Upper lobe of right lung (tissue), 1 donor: ENCODE results near the gene STARD13. TPM values are rescaled to one million over a fixed set of nuclear protein-coding genes. Genes with fewer than 3 reads are reported as not detected.
"Not testable (repeated sequence)": the region's sequence is repeated elsewhere in the genome, so short reads cannot be mapped to it uniquely, and the experiment has no call there.

Experiments
- ATAC-seq: fragments of 200-7000 bp; cut with Tn5 transposase; one replicate; pipeline ENCODE4 v1.9.1; 2020; ENCODE audit warnings: mild to moderate bottlenecking, moderate library complexity
- DNase-seq: peaks from one replicate; pipeline ENCODE4 v3.0.0-alpha.2; 2020
- H3K27ac ChIP-seq: fragments of 200-600 bp; one replicate; pipeline ENCODE4 v1.8.0; 2022
- H3K27me3 ChIP-seq: fragments of 200-600 bp; one replicate; pipeline ENCODE4 v1.8.0; 2022; ENCODE audit warnings: mild to moderate bottlenecking
- H3K36me3 ChIP-seq: fragments of 200-600 bp; one replicate; pipeline ENCODE4 v1.8.0; 2022
- H3K4me1 ChIP-seq: fragments of 200-600 bp; one replicate; pipeline ENCODE4 v1.8.0; 2022
- H3K4me3 ChIP-seq: fragments of 200-600 bp; one replicate; pipeline ENCODE4 v1.8.0; 2022; ENCODE audit warnings: mild to moderate bottlenecking
- H3K9me3 ChIP-seq: fragments of 200-600 bp; one replicate; pipeline ENCODE4 v1.8.0; 2022
- CTCF ChIP-seq: fragments of 200-600 bp; IDR thresholded peaks from one replicate; pipeline ENCODE4 v1.8.0; 2022; ENCODE audit warnings: antibody characterized with exemption
- intact Hi-C: fragments of 100-400 bp; cut with DNase I; formaldehyde crosslinking; loops from one replicate; pipeline ENCODE4 v1.11.0; 2022
- total RNA-seq: library from RNA; stranded (reverse); fragmentation: NEBNext Ultra II Directional; extraction: Animal tissue kit (Norgen Biotek cat#: 25700); gene quantifications from one replicate; pipeline ENCODE4 v1.2.1, GENCODE V29; 2021
- donor health status: DM: no; HTN: yes; CAD: no; lungs with severe emphysema.

STARD13 gene
- total RNA-seq, 1 donor from 2014 or later: 60.4 TPM

- no peaks in the 10 kb centered on the region for H3K27me3 ChIP-seq
- no peak overlapping the region for H3K4me3 ChIP-seq
- TF ChIP-seq CTCF: no peak
- ATAC-seq (no peak), DNase-seq (no peak)
- H3K9me3 ChIP-seq: no peaks in the 10 kb centered on the region
- H3K36me3 ChIP-seq: peaks cover 20% of the 10 kb centered on the region
- H3K4me1 ChIP-seq: no peaks in the 10 kb centered on the region
- intact Hi-C loops: no loop called here
- H3K27ac ChIP-seq: no peak overlapping the region
Measured at GRCh38 chr13:33165787-33166186, 119.8 kb downstream of the STARD13 start.

GRCh38 chr13:33164331-33164730 lies 121.2 kb downstream of the STARD13 start:
- H3K4me1 ChIP-seq: no peaks in the 10 kb centered on the region
- DNase-seq (no peak), ATAC-seq (no peak)
- no peak for TF ChIP-seq CTCF
- H3K27ac ChIP-seq: no peak overlapping the region
- H3K27me3 ChIP-seq: no peaks in the 10 kb centered on the region
- no peaks in the 10 kb centered on the region for H3K9me3 ChIP-seq
- intact Hi-C loops: no loop called here
- H3K36me3 ChIP-seq: peaks cover 20% of the 10 kb centered on the region
- H3K4me3 ChIP-seq: no peak overlapping the region

- peaks cover 34% of the 10 kb centered on the region for H3K36me3 ChIP-seq
- ATAC-seq: not testable (repeated sequence)
Measured at GRCh38 chr13:33162725-33163124, 122.8 kb downstream of the STARD13 start.

GRCh38 chr13:33158816-33159215 lies 126.7 kb downstream of the STARD13 start:
- TF ChIP-seq CTCF: no peak
- ATAC-seq (no peak), DNase-seq (no peak)
- Histone ChIP-seq H3K36me3 (peaks cover 22% of the 10 kb centered on the region), H3K4me3 (no peak overlapping the region), H3K4me1 (peaks cover 4% of the 10 kb centered on the region), H3K27me3 (no peaks in the 10 kb centered on the region), H3K9me3 (no peaks in the 10 kb centered on the region), H3K27ac (no peak overlapping the region)
- intact Hi-C loops: no loop called here

More at GRCh38 chr13:33162725-33163124, 122.8 kb downstream of the STARD13 start:
- H3K9me3 ChIP-seq, intact Hi-C loops, H3K4me3 ChIP-seq, H3K27me3 ChIP-seq, H3K4me1 ChIP-seq, DNase-seq, H3K27ac ChIP-seq: not testable (repeated sequence)

- Histone ChIP-seq H3K27ac (no peak overlapping the region), H3K27me3 (no peaks in the 10 kb centered on the region), H3K4me1 (peaks cover 4% of the 10 kb centered on the region), H3K4me3 (no peak overlapping the region), H3K36me3 (peaks cover 22% of the 10 kb centered on the region), H3K9me3 (no peaks in the 10 kb centered on the region)
- no peak for DNase-seq
- no peak for ATAC-seq
- TF ChIP-seq CTCF: no peak
- intact Hi-C loops: no loop called here
Measured at GRCh38 chr13:33158271-33158670, 127.3 kb downstream of the STARD13 start.

- Histone ChIP-seq H3K27me3 (no peaks in the 10 kb centered on the region), H3K9me3 (no peaks in the 10 kb centered on the region), H3K27ac (no peak overlapping the region), H3K4me3 (no peak overlapping the region), H3K36me3 (peaks cover 18% of the 10 kb centered on the region), H3K4me1 (peaks cover 4% of the 10 kb centered on the region)
- ATAC-seq (no peak), DNase-seq (no peak)
- no peak for TF ChIP-seq CTCF
- intact Hi-C loops: no loop called here
Measured at GRCh38 chr13:33154911-33155310, 130.6 kb downstream of the STARD13 start.
